ENCODE measurements around the gene CXCL16. TPM values are rescaled to one million over a fixed set of nuclear protein-coding genes. Genes with fewer than 3 reads are reported as not detected.
"Not testable (repeated sequence)": the region's sequence is repeated elsewhere in the genome, so short reads cannot be mapped to it uniquely, and the experiment has no call there.

Gene CXCL16
- total RNA-seq, 1 experiment from 2014 or later: 44.8 TPM

DNA sequence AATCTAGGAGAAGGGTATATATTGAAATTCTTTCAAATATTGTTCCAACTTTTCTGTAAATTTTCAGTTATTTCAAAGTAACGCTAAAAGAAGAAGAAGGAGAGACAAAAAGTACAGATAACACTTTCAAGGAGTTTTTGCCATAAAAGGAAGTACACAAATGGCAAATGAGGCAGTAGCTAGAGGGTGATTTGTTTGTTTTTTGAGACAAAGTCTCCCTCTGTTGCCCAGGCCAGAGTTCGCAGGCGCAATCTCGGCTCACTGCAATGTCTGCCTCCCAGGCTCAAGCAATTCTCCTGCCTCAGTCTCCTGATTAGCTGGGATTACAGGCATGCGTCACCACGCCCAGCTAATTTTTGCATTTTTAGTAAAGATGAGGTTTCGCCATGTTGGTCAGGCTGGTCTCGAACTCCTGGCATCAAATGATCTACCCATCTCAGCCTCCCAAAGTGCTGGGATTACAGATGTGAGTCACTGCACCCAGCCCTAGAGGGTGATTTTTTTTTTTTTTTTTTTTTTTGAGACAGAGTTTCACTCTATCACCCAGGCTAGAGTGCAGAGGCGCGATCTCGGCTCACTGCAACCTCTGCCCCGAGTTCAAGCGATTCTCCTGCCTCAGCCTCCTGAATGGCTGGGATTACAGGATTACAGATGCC, 40.2 kb downstream of the CXCL16 start:
- H3K4me2 ChIP-seq (ENCODE audit: low read length); intact Hi-C loops (cut with micrococcal nuclease); H3K4me3 ChIP-seq (replicated peaks in 1 of 2; ENCODE audit: low read depth in 1 of 2, low read length in 2 of 2); H3K9ac ChIP-seq (ENCODE audit: low read length); POLR2A ChIA-PET; H3K9me2 ChIP-seq (ENCODE audit: insufficient read depth); ATAC-seq; H2AFZ ChIP-seq (ENCODE audit: low read depth, low read length, poor library complexity, severe bottlenecking); BruUV-seq (replicated peaks); DNase-seq (ENCODE audit: low read depth, low spot score); H3K9me3 ChIP-seq (ENCODE audit: control insufficient read depth in 1 of 2, insufficient read depth in 1 of 2, low read depth in 1 of 2, low read length in 2 of 2); RAD21 ChIA-PET (ENCODE audit: low non-redundant PET in 1 of 2, low total read pairs in 2 of 2, uncharacterized antibody in 2 of 2, unreplicated experiment in 2 of 2); H3K27ac ChIP-seq (ENCODE audit: low read depth, low read length); H3K27me3 ChIP-seq (ENCODE audit: insufficient read depth, low read length); H4K20me1 ChIP-seq (ENCODE audit: insufficient read depth): not testable (repeated sequence)
- H3K4me1 ChIP-seq (ENCODE audit: control insufficient read depth in 1 of 2, insufficient read depth in 2 of 2, low read length in 2 of 2): peaks cover 5 to 17% of the 10 kb centered on the region in 2 experiments
- H3K79me2 ChIP-seq (ENCODE audit: insufficient read depth, low read length): peaks cover 98% of the 10 kb centered on the region
- peaks cover 9 to 24% of the 10 kb centered on the region in 2 experiments; a peak in 2 of 4 replicates for H3K36me3 ChIP-seq (ENCODE audit: control insufficient read depth in 1 of 2, insufficient read depth in 2 of 2, low read length in 2 of 2)
- peak; percentile 6; the same call in 1 of the 2 replicates for TF ChIP-seq RAD21 (IDR thresholded peaks at IDR 0.05; ENCODE audit: low read depth)
- CTCF ChIA-PET: interaction anchor here (1.0 kb wide), 1 partner anchor 133 kb away, joined by 4 read pairs; no protein-coding TSS in a partner anchor

DNA sequence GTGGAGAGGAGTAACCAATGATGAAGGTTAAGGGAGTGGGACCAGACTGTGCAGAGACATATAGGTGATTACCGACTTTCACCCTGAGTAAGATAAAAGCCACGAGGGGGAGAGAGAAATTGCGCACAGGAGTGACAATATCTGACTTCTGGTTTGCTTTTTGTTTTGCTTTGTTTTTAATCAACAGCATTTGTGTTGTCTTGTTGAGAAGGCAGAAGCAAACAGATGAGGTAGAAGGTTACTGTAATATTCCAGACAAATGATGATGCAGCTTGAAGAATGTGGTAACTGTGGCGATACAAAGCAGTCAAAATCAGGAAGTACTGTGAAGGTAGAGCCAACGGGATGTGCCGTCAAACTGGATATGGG, 43.3 kb downstream of the CXCL16 start:
- Histone ChIP-seq H3K4me3 (replicated peaks in 1 of 2; ENCODE audit: low read depth in 1 of 2, low read length in 2 of 2) (no peak overlapping the region), H3K36me3 (ENCODE audit: control insufficient read depth in 1 of 2, insufficient read depth in 2 of 2, low read length in 2 of 2) (peaks cover 16 to 36% of the 10 kb centered on the region in 2 experiments; a peak in 3 of 4 replicates), H3K4me1 (ENCODE audit: control insufficient read depth in 1 of 2, insufficient read depth in 2 of 2, low read length in 2 of 2) (no peaks in the 10 kb centered on the region), H3K27ac (ENCODE audit: low read depth, low read length) (no peak overlapping the region), H3K9ac (ENCODE audit: low read length) (no peak overlapping the region), H3K27me3 (ENCODE audit: insufficient read depth, low read length) (no peaks in the 10 kb centered on the region), H4K20me1 (ENCODE audit: insufficient read depth) (peaks cover 12% of the 10 kb centered on the region; the same call in 1 of the 2 replicates), H3K79me2 (ENCODE audit: insufficient read depth, low read length) (peaks cover 98% of the 10 kb centered on the region), H2AFZ (ENCODE audit: low read depth, low read length, poor library complexity, severe bottlenecking) (no peak overlapping the region), H3K4me2 (ENCODE audit: low read length) (no peak overlapping the region), H3K9me3 (ENCODE audit: control insufficient read depth in 1 of 2, insufficient read depth in 1 of 2, low read depth in 1 of 2, low read length in 2 of 2) (no peaks in the 10 kb centered on the region), H3K9me2 (ENCODE audit: insufficient read depth) (no peaks in the 10 kb centered on the region)
- POLR2A ChIA-PET: no interaction called here
- RAD21 ChIA-PET (ENCODE audit: low non-redundant PET in 1 of 2, low total read pairs in 2 of 2, uncharacterized antibody in 2 of 2, unreplicated experiment in 2 of 2): no interaction called here
- no TSS peak for BruUV-seq (replicated peaks)
- CTCF ChIA-PET: no interaction called here
- intact Hi-C loops (cut with micrococcal nuclease): no loop called here
- no peak for TF ChIP-seq TCF7L2 (IDR thresholded peaks at IDR 0.05; ENCODE audit: borderline replicate concordance, extremely low read depth, insufficient read depth, insufficient read length)
- TF ChIP-seq, protein P1, sequence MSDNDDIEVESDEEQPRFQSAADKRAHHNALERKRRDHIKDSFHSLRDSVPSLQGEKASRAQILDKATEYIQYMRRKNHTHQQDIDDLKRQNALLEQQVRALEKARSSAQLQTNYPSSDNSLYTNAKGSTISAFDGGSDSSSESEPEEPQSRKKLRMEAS (IDR thresholded peaks at IDR 0.05): no peak
- no peak for TF ChIP-seq ZFX (IDR thresholded peaks at IDR 0.05)
- TF ChIP-seq, protein P2, sequence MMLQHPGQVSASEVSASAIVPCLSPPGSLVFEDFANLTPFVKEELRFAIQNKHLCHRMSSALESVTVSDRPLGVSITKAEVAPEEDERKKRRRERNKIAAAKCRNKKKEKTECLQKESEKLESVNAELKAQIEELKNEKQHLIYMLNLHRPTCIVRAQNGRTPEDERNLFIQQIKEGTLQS (IDR thresholded peaks at IDR 0.05): no peak
- TF ChIP-seq SRF (IDR thresholded peaks at IDR 0.05; ENCODE audit: low read depth): no peak
- no peak for TF ChIP-seq CEBPB (IDR thresholded peaks at IDR 0.05; ENCODE audit: low read depth)
- TF ChIP-seq SIN3A (IDR thresholded peaks at IDR 0.05; ENCODE audit: low read depth): no peak
- TF ChIP-seq ZNF274 (IDR thresholded peaks at IDR 0.05; ENCODE audit: low read depth, low read length): no peak
- no peak for TF ChIP-seq EGR1 (IDR thresholded peaks at IDR 0.05; ENCODE audit: low read depth)
- TF ChIP-seq POLR2A (IDR thresholded peaks at IDR 0.05; ENCODE audit: borderline replicate concordance, extremely low read depth, insufficient read depth, insufficient read length): no peak
- no peak for TF ChIP-seq YY1 (IDR thresholded peaks at IDR 0.05; ENCODE audit: extremely low read depth, insufficient replicate concordance, low read depth, low read length)
- TF ChIP-seq EZH2 (IDR thresholded peaks at IDR 0.05): no peak
- TF ChIP-seq EZH2phosphoT487 (IDR thresholded peaks at IDR 0.05; ENCODE audit: borderline replicate concordance): no peak
- no peak for TF ChIP-seq SP1 (IDR thresholded peaks at IDR 0.05; ENCODE audit: low read depth)
- DNase-seq (ENCODE audit: low read depth, low spot score) (no peak), ATAC-seq (no peak)
